Measurements from ENCODE around the gene ACAN. TPM values are rescaled to one million over a fixed set of nuclear protein-coding genes. Genes with fewer than 3 reads are reported as not detected.

ACAN gene
- total and polyA plus RNA-seq, 9 of the 15 experiments (the other 6 are each of a cell fraction or from before 2014, with no cell fraction given), result not detected

GRCh38 chr15:88842156-88842555 is 38.9 kb downstream of the ACAN start:
- FAIRE-seq (no peak), DNase-seq (ENCODE audit: extremely low read depth in 1 of 4, low spot score in 3 of 4) (no peak), ATAC-seq (no peak)
- in situ Hi-C loops (cut with MboI), result no loop called here
- peaks cover 0 to 20% of the 10 kb centered on the region in 2 experiments; a peak in 2 of 5 replicates for H3K4me1 ChIP-seq (replicated peaks in 1 of 2; ENCODE audit: control insufficient read depth in 2 of 2, insufficient read depth in 2 of 2, low read length in 2 of 2)
- H3K9ac ChIP-seq (ENCODE audit: insufficient read depth in 1 of 2, low read depth in 2 of 2, low read length in 2 of 2), result no peak overlapping the region
- intact Hi-C loops (cut with micrococcal nuclease), result no loop called here
- ChIA-PET CTCF (ENCODE audit: low intra/inter-chr PET ratio) (interaction anchor here (0.6 kb wide), 1 partner anchor 38 kb away, joined by 4 read pairs; no protein-coding TSS in a partner anchor), POLR2A (interaction anchor here (0.9 kb wide), 1 partner anchor 8 kb away, joined by 5 read pairs; no protein-coding TSS in a partner anchor)
- H3K27me3 ChIP-seq (ENCODE audit: control insufficient read depth in 2 of 2, insufficient read depth in 2 of 2, low read length in 2 of 2), result peaks cover 28 to 45% of the 10 kb centered on the region in 2 experiments
- WGBS (ENCODE audit: insufficient coverage, low coverage, missing lambda C conversion rate), result 12% methylated on average over 4 of the region's 4 CpGs
- H2AFZ ChIP-seq (ENCODE audit: low read depth, low read length), result no peak overlapping the region
- TF ChIP-seq ZNF395 (CRISPR knock-in tag; IDR thresholded peaks at IDR 0.05) (no peak), ZNF232 (CRISPR knock-in tag; IDR thresholded peaks at IDR 0.05) (no peak), E2F6 (IDR thresholded peaks at IDR 0.05; ENCODE audit: borderline replicate concordance in 1 of 2, extremely low read depth in 1 of 2, insufficient read depth in 1 of 2, insufficient read length in 1 of 2, low read depth in 1 of 2, low read length in 1 of 2, poor library complexity in 1 of 2, severe bottlenecking in 1 of 2) (no peak), PRMT5 (CRISPR knock-in tag; IDR thresholded peaks at IDR 0.05) (no peak), SRSF9 (IDR thresholded peaks at IDR 0.05; ENCODE audit: borderline replicate concordance, low read depth, low read length) (no peak), ZNF609 (CRISPR knock-in tag; IDR thresholded peaks at IDR 0.05; ENCODE audit: borderline replicate concordance) (no peak), CLOCK (CRISPR knock-in tag; IDR thresholded peaks at IDR 0.05; ENCODE audit: borderline replicate concordance) (no peak), ZNF655 (CRISPR knock-in tag; IDR thresholded peaks at IDR 0.05) (no peak)
- no peaks in the 10 kb centered on the region for H3K36me3 ChIP-seq (ENCODE audit: control insufficient read depth, insufficient read depth, low read length)
- H4K20me1 ChIP-seq (replicated peaks; ENCODE audit: control insufficient read depth, insufficient read depth, low read length), result no peaks in the 10 kb centered on the region; the same call in 1 of the 2 replicates
- H3K9me1 ChIP-seq (ENCODE audit: control insufficient read depth, insufficient read depth, low read length), result no peaks in the 10 kb centered on the region
- H3K79me2 ChIP-seq (ENCODE audit: control insufficient read depth, insufficient read depth, low read length), result no peaks in the 10 kb centered on the region
- H3K27ac ChIP-seq (ENCODE audit: extremely low read depth, low read depth, low read length), result no peak overlapping the region
- no TSS peak for BruUV-seq (replicated peaks)
- H3K4me2 ChIP-seq (ENCODE audit: insufficient read depth, low read length), result no peak overlapping the region
- no peak overlapping the region for H3K4me3 ChIP-seq
- no peaks in the 10 kb centered on the region for H3K9me3 ChIP-seq (replicated peaks; ENCODE audit: control insufficient read depth, insufficient read depth, low read depth, low read length)

Data from K562 (cell line).